ENCODE results near the gene LRRK2. TPM values are rescaled to one million over a fixed set of nuclear protein-coding genes. Genes with fewer than 3 reads are reported as not detected.
A peak's percentile ranks its signal among the peaks of the same experiment; 100 is the strongest.

LRRK2 gene
- total RNA-seq = 110 TPM
- 8.6 TPM for polyA plus RNA-seq (ENCODE audit: insufficient read depth, low read depth, low replicate concordance)
- long read RNA-seq, donor 1 = 0 reads
- long read RNA-seq, donor 2 = 0 reads
- long read RNA-seq, donor 3, partial matches to known transcripts = 13 of 13 reads
- long read RNA-seq, donor 3, other reads (novel, unspliced or antisense) = 0 of 13 reads
- long read RNA-seq, donor 4 = 0 reads
- long read RNA-seq, donor 5 = 0 reads
- long read RNA-seq, donor 6 = 0 reads
- long read RNA-seq, donor 7, full-length matches to known transcripts = 3 of 72 reads
- long read RNA-seq, donor 7, partial matches to known transcripts = 50 of 72 reads
- long read RNA-seq, donor 7, other reads (novel, unspliced or antisense) = 19 of 72 reads
- long read RNA-seq, donor 8 = 0 reads
- long read RNA-seq, donor 9 = 0 reads
- long read RNA-seq, donor 10, partial matches to known transcripts = 16 of 16 reads
- long read RNA-seq, donor 10, other reads (novel, unspliced or antisense) = 0 of 16 reads

DNA sequence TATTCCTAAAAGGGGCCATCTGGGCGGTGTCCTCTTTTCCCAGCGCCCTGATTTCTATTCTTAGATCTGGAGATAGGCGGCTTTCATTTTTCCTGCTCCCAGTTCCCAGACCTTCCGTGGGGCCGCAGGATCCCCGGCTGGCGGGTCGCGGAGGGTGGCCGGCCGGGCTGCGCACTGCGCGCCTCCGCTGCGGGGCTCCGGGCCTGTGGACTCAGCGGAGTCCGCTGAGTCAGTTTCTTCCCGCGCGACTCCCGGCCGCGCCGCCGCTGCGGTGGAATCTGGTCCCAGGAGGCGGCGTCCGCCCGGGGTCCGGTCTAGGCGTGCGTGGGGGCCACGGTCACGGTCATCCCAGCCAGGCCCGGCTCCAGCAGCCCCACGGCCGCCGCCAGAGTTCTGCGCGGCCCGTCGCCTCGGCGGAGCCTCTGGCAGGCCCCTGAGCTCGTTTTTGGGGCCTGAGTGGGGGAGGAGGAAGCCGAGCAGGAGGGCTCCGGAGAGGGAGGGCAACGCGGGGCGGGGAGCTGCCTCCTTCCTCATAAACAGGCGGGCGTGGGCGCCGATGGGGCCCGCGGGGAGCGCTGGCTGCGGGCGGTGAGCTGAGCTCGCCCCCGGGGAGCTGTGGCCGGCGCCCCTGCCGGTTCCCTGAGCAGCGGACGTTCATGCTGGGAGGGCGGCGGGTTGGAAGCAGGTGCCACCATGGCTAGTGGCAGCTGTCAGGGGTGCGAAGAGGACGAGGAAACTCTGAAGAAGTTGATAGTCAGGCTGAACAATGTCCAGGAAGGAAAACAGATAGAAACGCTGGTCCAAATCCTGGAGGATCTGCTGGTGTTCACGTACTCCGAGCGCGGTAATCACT is at the start of gene LRRK2:
TSS of gene LRRK2 (plus strand) at position 559 of the 853 bp plus-strand sequence. CDS start at position 694, 135 bp downstream.
- FAIRE-seq = no peak
- intact Hi-C loops (cut with DNase I) = loop anchor here (10.0 kb wide), 1 partner anchor 70 kb away; no protein-coding TSS in a partner anchor
- Histone ChIP-seq H3K4me1 (ENCODE audit: control insufficient read depth in 2 of 3, insufficient read depth in 2 of 3, low read depth in 1 of 3, low read length in 3 of 3) (peaks cover 0 to 11% (median 0%) of the 10 kb centered on the region in 3 donors), H3K9me3 (ENCODE audit: control insufficient read depth in 2 of 3, insufficient read depth in 1 of 3, low read length in 3 of 3) (no peaks in the 10 kb centered on the region), H3K4me3 (ENCODE audit: low read length in 3 of 3) (peak within 1 kb of the TSS; percentile 78 to 90 (median 89)), H3K9ac (ENCODE audit: low read length in 3 of 3) (peak within 1 kb of the TSS; percentile 66 to 97 (median 88)), H3K27me3 (ENCODE audit: control insufficient read depth, insufficient read depth, low read length) (no peaks in the 10 kb centered on the region), H3K27ac (ENCODE audit: low read depth in 2 of 2, low read length in 2 of 2) (peak within 1 kb of the TSS; percentile 93 to 94), H3K36me3 (ENCODE audit: control insufficient read depth in 2 of 3, insufficient read depth in 3 of 3, low read length in 3 of 3) (no peaks in the 10 kb centered on the region)
- DNase-seq = peak; percentile 81 to 95 (median 82)
- no peak for TF ChIP-seq CTCF (IDR thresholded peaks at IDR 0.05; ENCODE audit: borderline replicate concordance, extremely low read depth, insufficient read depth)

DNA sequence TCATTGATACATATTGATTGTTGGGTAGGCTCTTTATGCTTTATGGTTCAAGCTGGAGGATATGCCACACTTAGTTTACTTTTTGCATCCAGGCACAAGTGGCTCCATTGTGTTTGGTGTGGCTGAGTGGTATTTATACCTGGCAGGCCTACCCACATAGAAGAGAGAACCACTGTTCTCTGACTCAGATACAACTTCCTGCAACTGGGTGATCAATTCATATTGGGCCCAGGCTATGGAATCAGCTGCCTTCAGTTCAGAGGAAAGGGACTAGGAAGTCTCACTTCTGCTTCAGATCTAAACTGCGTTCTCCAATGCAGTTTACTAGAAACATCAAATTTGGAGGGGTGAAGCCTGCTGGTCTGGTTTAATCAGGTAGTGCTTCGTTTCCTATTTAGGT is 49.8 kb upstream of the LRRK2 start:
- H3K27ac ChIP-seq (ENCODE audit: low read depth in 2 of 2, low read length in 2 of 2) = no peak overlapping the region
- H3K9me3 ChIP-seq (ENCODE audit: control insufficient read depth in 2 of 3, insufficient read depth in 1 of 3, low read length in 3 of 3) = no peaks in the 10 kb centered on the region
- FAIRE-seq (no peak), DNase-seq (no peak)
- no peaks in the 10 kb centered on the region for H3K27me3 ChIP-seq (ENCODE audit: control insufficient read depth, insufficient read depth, low read length)
- no peak for TF ChIP-seq CTCF (IDR thresholded peaks at IDR 0.05; ENCODE audit: borderline replicate concordance, extremely low read depth, insufficient read depth)
- no peak overlapping the region for H3K4me3 ChIP-seq (ENCODE audit: low read length in 3 of 3)
- H3K36me3 ChIP-seq (ENCODE audit: control insufficient read depth in 2 of 3, insufficient read depth in 3 of 3, low read length in 3 of 3) = no peaks in the 10 kb centered on the region
- intact Hi-C loops (cut with DNase I) = no loop called here
- H3K4me1 ChIP-seq (ENCODE audit: control insufficient read depth in 2 of 3, insufficient read depth in 2 of 3, low read depth in 1 of 3, low read length in 3 of 3) = no peaks in the 10 kb centered on the region
- no peak overlapping the region for H3K9ac ChIP-seq (ENCODE audit: low read length in 3 of 3)

GRCh38 chr12:40175489-40175888 is 49.3 kb upstream of the LRRK2 start:
- FAIRE-seq = no peak
- H3K27me3 ChIP-seq (ENCODE audit: control insufficient read depth, insufficient read depth, low read length) = no peaks in the 10 kb centered on the region
- no peaks in the 10 kb centered on the region for H3K9me3 ChIP-seq (ENCODE audit: control insufficient read depth in 2 of 3, insufficient read depth in 1 of 3, low read length in 3 of 3)
- TF ChIP-seq CTCF (IDR thresholded peaks at IDR 0.05; ENCODE audit: borderline replicate concordance, extremely low read depth, insufficient read depth) = no peak
- DNase-seq = no peak
- no peak overlapping the region for H3K9ac ChIP-seq (ENCODE audit: low read length in 3 of 3)
- no peak overlapping the region for H3K4me3 ChIP-seq (ENCODE audit: low read length in 3 of 3)
- intact Hi-C loops (cut with DNase I) = no loop called here
- H3K36me3 ChIP-seq (ENCODE audit: control insufficient read depth in 2 of 3, insufficient read depth in 3 of 3, low read length in 3 of 3) = no peaks in the 10 kb centered on the region
- H3K27ac ChIP-seq (ENCODE audit: low read depth in 2 of 2, low read length in 2 of 2) = no peak overlapping the region
- H3K4me1 ChIP-seq (ENCODE audit: control insufficient read depth in 2 of 3, insufficient read depth in 2 of 3, low read depth in 1 of 3, low read length in 3 of 3) = no peaks in the 10 kb centered on the region
